C1 segment of cervical spinal cord (tissue), 14 donors: ENCODE measurements around the gene DNAJC6.
A peak's percentile ranks its signal among the peaks of the same experiment; 100 is the strongest.
"Not testable (repeated sequence)": the region's sequence is repeated elsewhere in the genome, so short reads cannot be mapped to it uniquely, and the experiment has no call there.

Experiments
- DNase-seq, 14 donors: peaks; one replicate each; lab custom pipeline; 2025; lab: John Stamatoyannopoulos, UW

Gene DNAJC6

GRCh38 chr1:65425697-65426096 lies 116.4 kb downstream of the DNAJC6 start:
- DNase-seq: no peak

- no peak for DNase-seq
Measured at GRCh38 chr1:65429078-65429477, 119.7 kb downstream of the DNAJC6 start.

GRCh38 chr1:65429806-65430205 lies 120.5 kb downstream of the DNAJC6 start:
- peak in 1 of 14 donors; percentile 11 for DNase-seq

GRCh38 chr1:65431111-65431705 lies 121.9 kb downstream of the DNAJC6 start:
- DNase-seq: peak in 1 of 14 donors; percentile 10

GRCh38 chr1:65432918-65433317 lies 123.6 kb downstream of the DNAJC6 start:
- DNase-seq: no peak

- DNase-seq: no peak
Measured at GRCh38 chr1:65434255-65434654, 124.9 kb downstream of the DNAJC6 start.

- no peak for DNase-seq
Measured at GRCh38 chr1:65434760-65435159, 125.4 kb downstream of the DNAJC6 start.

GRCh38 chr1:65435987-65436386 lies 126.6 kb downstream of the DNAJC6 start:
- no peak for DNase-seq

- no peak for DNase-seq
Measured at GRCh38 chr1:65437616-65438015, 128.3 kb downstream of the DNAJC6 start.

- no peak for DNase-seq
Measured at GRCh38 chr1:65440322-65440900, 131.1 kb downstream of the DNAJC6 start.

GRCh38 chr1:65440915-65441314 lies 131.6 kb downstream of the DNAJC6 start:
- DNase-seq: no peak

GRCh38 chr1:65441464-65441863 lies 132.1 kb downstream of the DNAJC6 start:
- DNase-seq: no peak

GRCh38 chr1:65442442-65442841 lies 133.1 kb downstream of the DNAJC6 start:
- no peak for DNase-seq

GRCh38 chr1:65443647-65444046 lies 134.3 kb downstream of the DNAJC6 start:
- DNase-seq: no peak

- DNase-seq: no peak
Measured at GRCh38 chr1:65444128-65444640, 134.8 kb downstream of the DNAJC6 start.

GRCh38 chr1:65445837-65446236 lies 136.5 kb downstream of the DNAJC6 start:
- no peak for DNase-seq

GRCh38 chr1:65449214-65449823 lies 140.0 kb downstream of the DNAJC6 start:
- no peak for DNase-seq

- not testable (repeated sequence) for DNase-seq
Measured at GRCh38 chr1:65455678-65456077, 146.3 kb downstream of the DNAJC6 start.

- DNase-seq: no peak
Measured at GRCh38 chr1:65456481-65456880, 147.1 kb downstream of the DNAJC6 start.

GRCh38 chr1:65457868-65458267 lies 148.5 kb downstream of the DNAJC6 start:
- DNase-seq: no peak

- DNase-seq: peak in 2 of 14 donors; percentile 1 to 49
Measured at GRCh38 chr1:65458730-65459396, 149.5 kb downstream of the DNAJC6 start.

GRCh38 chr1:65459397-65459768 lies 150.0 kb downstream of the DNAJC6 start:
- DNase-seq: peak in 2 of 14 donors; percentile 2 to 8
